GM12892 (cell line): ENCODE measurements around the gene TPSB2.

Experiments used
- POLR2AphosphoS5 ChIP-seq: IDR thresholded peaks from 2 replicates; pipeline ENCODE4 v1.6.1; 2011; ENCODE audit warnings: low read depth, low read length, control low read depth
- TAF1 ChIP-seq: IDR thresholded peaks from 2 replicates; pipeline ENCODE4 v1.6.1; 2011; ENCODE audit warnings: low read depth, mild to moderate bottlenecking, control low read depth, low read length, borderline replicate concordance

GRCh38 chr16:1188432-1189189 is 41.4 kb downstream of the TPSB2 start:
- TF ChIP-seq TAF1 (no peak), POLR2AphosphoS5 (no peak)
